Esophagus muscularis mucosa (tissue), 4 donors: Measurements from ENCODE around the gene TUBGCP2. TPM values are rescaled to one million over a fixed set of nuclear protein-coding genes. Genes with fewer than 3 reads are reported as not detected.

ENCODE experiments used
- DNase-seq: peaks from one replicate; pipeline ENCODE4 v3.0.0-alpha.2; 2017; ENCODE audit errors: extremely low spot score
- H3K27ac ChIP-seq, 4 donors: fragments of 200-600 bp; sonication (generic); replicated peaks in 1 of 4; 1 replicate in 3 of 4; 2 replicates in 1 of 4; pipeline ENCODE4 v1.5.1; 2016 to 2019; ENCODE audit warnings: mild to moderate bottlenecking in 1 of 4
- H3K27me3 ChIP-seq, 4 donors: fragments of 200-600 bp; sonication (generic); one replicate each; pipeline versions ENCODE4 v1.5.1 to v1.6.0; 2016 to 2019
- H3K36me3 ChIP-seq, 4 donors: fragments of 200-600 bp; sonication (generic); one replicate each; pipeline ENCODE4 v1.5.1; 2016 to 2019
- H3K4me1 ChIP-seq, 4 donors: fragments of 200-600 bp; sonication (generic); one replicate each; pipeline ENCODE4 v1.5.1; 2016 to 2019
- H3K4me3 ChIP-seq, 4 donors: fragments of 200-600 bp; sonication (generic); 1 replicate in 2 of 4; 2 replicates in 2 of 4; pipeline ENCODE4 v1.5.1; 2016 to 2019; ENCODE audit warnings: mild to moderate bottlenecking in 4 of 4, moderate library complexity in 1 of 4
- H3K9me3 ChIP-seq, 4 donors: fragments of 200-600 bp; sonication (generic); 1 replicate in 3 of 4; 2 replicates in 1 of 4; pipeline ENCODE4 v1.5.1; 2016 to 2019
- CTCF ChIP-seq, 3 experiments: fragments of 200-600 bp in 2 of 3; fragments of 450-650 bp in 1 of 3; sonication (generic) in 2 of 3; IDR thresholded peaks; one replicate each; pipeline ENCODE4 v1.5.1; 2017 to 2019; ENCODE audit warnings: antibody characterized with exemption in 3 of 3, mild to moderate bottlenecking in 2 of 3, moderate library complexity in 1 of 3
- EP300 ChIP-seq: sonication (generic); formaldehyde crosslinking; IDR thresholded peaks from one replicate; pipeline ENCODE4 v1.6.1; 2017; ENCODE audit warnings: antibody characterized with exemption
- POLR2A ChIP-seq: fragments of 450-650 bp; IDR thresholded peaks from one replicate; pipeline ENCODE4 v1.6.1; 2017; ENCODE audit warnings: antibody characterized with exemption, moderate library complexity, mild to moderate bottlenecking, low read depth
- POLR2AphosphoS5 ChIP-seq, 2 donors: sonication (generic); formaldehyde crosslinking; IDR thresholded peaks; one replicate each; pipeline ENCODE4 v1.6.1; 2017; ENCODE audit warnings: antibody characterized with exemption in 2 of 2
- WGBS: methylation state at CpG from one replicate; pipeline ENCODE4 v1.1.5; 2018; 5-methylcytosine and 5-hydroxymethylcytosine counted together
- intact Hi-C: fragments of 100-400 bp; cut with DNase I; formaldehyde crosslinking; loops from one replicate; pipeline ENCODE4 v1.15.1; 2023
- total RNA-seq, 4 donors: library from RNA; depleted of rRNA; stranded (reverse); fragments of >200 nt; gene quantifications; one replicate each; pipeline versions ENCODE4 v1.1.0 to v1.2.1, GENCODE V29; 2016

The TUBGCP2 gene
- total RNA-seq, 4 donors from 2014 or later: 30.2 to 54.4 (median 39.0) TPM

- Histone ChIP-seq H3K9me3 (no peaks in the 10 kb centered on the region), H3K4me3 (no peak overlapping the region), H3K36me3 (peaks cover 4 to 18% (median 16%) of the 10 kb centered on the region in 4 donors), H3K27me3 (peaks cover 0 to 31% (median 2%) of the 10 kb centered on the region in 4 donors), H3K4me1 (peaks cover 6 to 14% (median 13%) of the 10 kb centered on the region in 4 donors), H3K27ac (no peak overlapping the region)
- 79% methylated on average over 5 of the region's 7 CpGs for WGBS
- intact Hi-C loops: loop anchor here (5.0 kb wide), 1 partner anchor 479 kb away; no protein-coding TSS in a partner anchor
- no peak for DNase-seq
- TF ChIP-seq POLR2A (no peak), EP300 (no peak), POLR2AphosphoS5 (IDR thresholded peaks at IDR 0.05) (no peak), CTCF (IDR thresholded peaks at IDR 0.05) (no peak)
Observed at GRCh38 chr10:133316732-133317131, 8.1 kb upstream of the TUBGCP2 start.

GRCh38 chr10:133316266-133316665 lies 7.6 kb upstream of the TUBGCP2 start:
- no peak overlapping the region for H3K4me3 ChIP-seq
- WGBS: 92% methylated on average over 9 of the region's 9 CpGs
- H3K4me1 ChIP-seq: peaks cover 6 to 14% (median 13%) of the 10 kb centered on the region in 4 donors
- peaks cover 9 to 23% (median 20%) of the 10 kb centered on the region in 4 donors for H3K36me3 ChIP-seq
- intact Hi-C loops: loop anchor here (5.0 kb wide), 1 partner anchor 479 kb away; no protein-coding TSS in a partner anchor
- TF ChIP-seq EP300 (no peak), CTCF (IDR thresholded peaks at IDR 0.05) (no peak), POLR2AphosphoS5 (IDR thresholded peaks at IDR 0.05) (no peak), POLR2A (no peak)
- H3K27me3 ChIP-seq: peaks cover 0 to 29% (median 2%) of the 10 kb centered on the region in 4 donors
- H3K27ac ChIP-seq: no peak overlapping the region
- no peak for DNase-seq
- H3K9me3 ChIP-seq: no peaks in the 10 kb centered on the region

- no peak overlapping the region for H3K4me3 ChIP-seq
- no peak overlapping the region for H3K27ac ChIP-seq
- intact Hi-C loops: loop anchor here (5.0 kb wide), 1 partner anchor 479 kb away; no protein-coding TSS in a partner anchor
- H3K36me3 ChIP-seq: peaks cover 10 to 27% (median 23%) of the 10 kb centered on the region in 4 donors
- H3K9me3 ChIP-seq: no peaks in the 10 kb centered on the region
- WGBS: 85% methylated on average over 5 of the region's 5 CpGs
- TF ChIP-seq CTCF (IDR thresholded peaks at IDR 0.05) (no peak), POLR2A (no peak), POLR2AphosphoS5 (IDR thresholded peaks at IDR 0.05) (no peak), EP300 (no peak)
- peaks cover 0 to 25% (median 2%) of the 10 kb centered on the region in 4 donors for H3K27me3 ChIP-seq
- DNase-seq: no peak
- peaks cover 6 to 14% (median 13%) of the 10 kb centered on the region in 4 donors for H3K4me1 ChIP-seq
Observed at GRCh38 chr10:133315847-133316246, 7.2 kb upstream of the TUBGCP2 start.

- Histone ChIP-seq H3K36me3 (peaks cover 10 to 36% (median 33%) of the 10 kb centered on the region in 4 donors), H3K9me3 (no peaks in the 10 kb centered on the region), H3K4me1 (peaks cover 6 to 15% (median 14%) of the 10 kb centered on the region in 4 donors), H3K4me3 (no peak overlapping the region), H3K27me3 (peaks cover 0 to 16% (median 2%) of the 10 kb centered on the region in 4 donors), H3K27ac (no peak overlapping the region)
- 55% methylated on average over 12 of the region's 12 CpGs for WGBS
- no peak for DNase-seq
- intact Hi-C loops: loop anchor here (5.0 kb wide), 2 partner anchors 62 to 478 kb away; partner anchors contain the start of gene PAOX
- TF ChIP-seq POLR2A (no peak), POLR2AphosphoS5 (IDR thresholded peaks at IDR 0.05) (no peak), EP300 (no peak), CTCF (IDR thresholded peaks at IDR 0.05) (no peak)
Observed at GRCh38 chr10:133314911-133315310, 6.2 kb upstream of the TUBGCP2 start.
